ENCODE measurements around the gene FZD8. TPM values are rescaled to one million over a fixed set of nuclear protein-coding genes. Genes with fewer than 3 reads are reported as not detected.

Gene FZD8
- total RNA-seq, 2 donors from 2014 or later = 12.4 to 21.3 TPM

DNA sequence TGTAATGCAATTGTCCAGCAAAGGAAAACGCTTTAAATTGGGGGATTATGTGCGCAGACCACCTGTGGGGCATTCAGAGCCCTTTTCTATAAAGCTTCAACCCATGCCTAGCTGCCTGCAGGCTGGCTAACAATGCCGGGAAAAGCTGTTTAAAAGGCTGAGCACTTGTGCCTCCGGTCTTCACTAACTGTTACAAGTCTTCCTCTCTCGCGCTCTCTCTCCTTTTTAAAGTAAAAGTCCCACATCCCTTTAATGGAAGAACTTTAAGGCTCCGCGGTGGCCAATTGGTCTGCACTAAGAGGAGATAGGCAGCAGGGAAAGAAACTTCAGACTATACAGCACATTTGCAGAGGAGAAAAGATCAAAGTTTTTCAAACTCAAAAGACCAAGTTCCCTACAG lies 4.6 kb downstream of the FZD8 start:
- Histone ChIP-seq H3K36me3 (no peaks in the 10 kb centered on the region), H3K4me3 (peak overlapping the region; percentile 58), H3K4me1 (ENCODE audit: control insufficient read depth in 1 of 2, low read depth in 2 of 2) (peaks cover 12 to 35% of the 10 kb centered on the region in 2 donors), H3K27ac (peak overlapping the region in 1 of 2 donors; percentile 6), H3K9me3 (no peaks in the 10 kb centered on the region), H3K27me3 (replicated peaks; ENCODE audit: insufficient read depth) (no peaks in the 10 kb centered on the region)
- ATAC-seq (ENCODE audit: insufficient number of reproducible peaks, low FRiP score, low read depth) (no peak), DNase-seq (ENCODE audit: low spot score) (no peak)
- TF ChIP-seq CTCF (IDR thresholded peaks at IDR 0.05) = no peak

GRCh38 chr10:35636956-35637355 lies 5.1 kb downstream of the FZD8 start:
- ATAC-seq (ENCODE audit: insufficient number of reproducible peaks, low FRiP score, low read depth) = no peak
- TF ChIP-seq CTCF (IDR thresholded peaks at IDR 0.05) = no peak
- H3K27ac ChIP-seq = peak overlapping the region in 1 of 2 donors; percentile 6

GRCh38 chr10:35635576-35635975 lies 6.5 kb downstream of the FZD8 start:
- Histone ChIP-seq H3K27me3 (replicated peaks; ENCODE audit: insufficient read depth) (no peaks in the 10 kb centered on the region), H3K4me1 (ENCODE audit: control insufficient read depth in 1 of 2, low read depth in 2 of 2) (peaks cover 12 to 35% of the 10 kb centered on the region in 2 donors), H3K9me3 (no peaks in the 10 kb centered on the region), H3K4me3 (peak overlapping the region; percentile 9), H3K36me3 (no peaks in the 10 kb centered on the region), H3K27ac (no peak overlapping the region)
- TF ChIP-seq CTCF (IDR thresholded peaks at IDR 0.05) = peak; percentile 93
- DNase-seq (ENCODE audit: low spot score) (no peak), ATAC-seq (ENCODE audit: insufficient number of reproducible peaks, low FRiP score, low read depth) (no peak)

More at GRCh38 chr10:35636956-35637355, 5.1 kb downstream of the FZD8 start:
- Histone ChIP-seq H3K4me1 (ENCODE audit: control insufficient read depth in 1 of 2, low read depth in 2 of 2) (peaks cover 12 to 35% of the 10 kb centered on the region in 2 donors), H3K4me3 (peak overlapping the region; percentile 58), H3K27me3 (replicated peaks; ENCODE audit: insufficient read depth) (no peaks in the 10 kb centered on the region), H3K9me3 (no peaks in the 10 kb centered on the region), H3K36me3 (no peaks in the 10 kb centered on the region)
- no peak for DNase-seq (ENCODE audit: low spot score)

GRCh38 chr10:35633006-35633980 lies 8.8 kb downstream of the FZD8 start:
- Histone ChIP-seq H3K27ac (no peak overlapping the region), H3K9me3 (no peaks in the 10 kb centered on the region), H3K4me3 (no peak overlapping the region), H3K36me3 (no peaks in the 10 kb centered on the region), H3K27me3 (replicated peaks; ENCODE audit: insufficient read depth) (no peaks in the 10 kb centered on the region), H3K4me1 (ENCODE audit: control insufficient read depth in 1 of 2, low read depth in 2 of 2) (peaks cover 4 to 23% of the 10 kb centered on the region in 2 donors)
- no peak for DNase-seq (ENCODE audit: low spot score)
- no peak for ATAC-seq (ENCODE audit: insufficient number of reproducible peaks, low FRiP score, low read depth)
- TF ChIP-seq CTCF (IDR thresholded peaks at IDR 0.05) = no peak

- H3K36me3 ChIP-seq = no peaks in the 10 kb centered on the region
- no peaks in the 10 kb centered on the region for H3K27me3 ChIP-seq (replicated peaks; ENCODE audit: insufficient read depth)
- H3K9me3 ChIP-seq = no peaks in the 10 kb centered on the region
- peaks cover 4 to 10% of the 10 kb centered on the region in 2 donors for H3K4me1 ChIP-seq (ENCODE audit: control insufficient read depth in 1 of 2, low read depth in 2 of 2)
- H3K27ac ChIP-seq = no peak overlapping the region
- no peak for DNase-seq (ENCODE audit: low spot score)
- H3K4me3 ChIP-seq = no peak overlapping the region
- no peak for TF ChIP-seq CTCF (IDR thresholded peaks at IDR 0.05)
- ATAC-seq (ENCODE audit: insufficient number of reproducible peaks, low FRiP score, low read depth) = no peak
Measured at GRCh38 chr10:35632027-35632426, 10.1 kb downstream of the FZD8 start.

Measured in thoracic aorta (tissue), 2 donors.